Fibroblast of skin of left quadriceps (primary cell): ENCODE measurements around the gene TRIM71.
"Not testable (repeated sequence)": the region's sequence is repeated elsewhere in the genome, so short reads cannot be mapped to it uniquely, and the experiment has no call there.

Source experiments
- DNase-seq, 2 experiments: peaks; one replicate each; pipeline ENCODE4 v3.0.0-alpha.2; 2013; ENCODE audit warnings: low read depth in 2 of 2

The TRIM71 gene

DNA sequence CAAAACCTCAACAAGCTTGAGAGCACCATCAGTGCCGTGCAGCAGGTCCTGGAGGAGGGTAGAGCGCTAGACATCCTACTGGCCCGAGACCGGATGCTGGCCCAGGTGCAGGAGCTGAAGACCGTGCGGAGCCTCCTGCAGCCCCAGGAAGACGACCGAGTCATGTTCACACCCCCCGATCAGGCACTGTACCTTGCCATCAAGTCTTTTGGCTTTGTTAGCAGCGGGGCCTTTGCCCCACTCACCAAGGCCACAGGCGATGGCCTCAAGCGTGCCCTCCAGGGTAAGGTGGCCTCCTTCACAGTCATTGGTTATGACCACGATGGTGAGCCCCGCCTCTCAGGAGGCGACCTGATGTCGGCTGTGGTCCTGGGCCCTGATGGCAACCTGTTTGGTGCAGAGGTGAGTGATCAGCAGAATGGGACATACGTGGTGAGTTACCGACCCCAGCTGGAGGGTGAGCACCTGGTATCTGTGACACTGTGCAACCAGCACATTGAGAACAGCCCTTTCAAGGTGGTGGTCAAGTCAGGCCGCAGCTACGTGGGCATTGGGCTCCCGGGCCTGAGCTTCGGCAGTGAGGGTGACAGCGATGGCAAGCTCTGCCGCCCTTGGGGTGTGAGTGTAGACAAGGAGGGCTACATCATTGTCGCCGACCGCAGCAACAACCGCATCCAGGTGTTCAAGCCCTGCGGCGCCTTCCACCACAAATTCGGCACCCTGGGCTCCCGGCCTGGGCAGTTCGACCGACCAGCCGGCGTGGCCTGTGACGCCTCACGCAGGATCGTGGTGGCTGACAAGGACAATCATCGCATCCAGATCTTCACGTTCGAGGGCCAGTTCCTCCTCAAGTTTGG is 72.9 kb downstream of the TRIM71 start:
- DNase-seq, result no peak

DNA sequence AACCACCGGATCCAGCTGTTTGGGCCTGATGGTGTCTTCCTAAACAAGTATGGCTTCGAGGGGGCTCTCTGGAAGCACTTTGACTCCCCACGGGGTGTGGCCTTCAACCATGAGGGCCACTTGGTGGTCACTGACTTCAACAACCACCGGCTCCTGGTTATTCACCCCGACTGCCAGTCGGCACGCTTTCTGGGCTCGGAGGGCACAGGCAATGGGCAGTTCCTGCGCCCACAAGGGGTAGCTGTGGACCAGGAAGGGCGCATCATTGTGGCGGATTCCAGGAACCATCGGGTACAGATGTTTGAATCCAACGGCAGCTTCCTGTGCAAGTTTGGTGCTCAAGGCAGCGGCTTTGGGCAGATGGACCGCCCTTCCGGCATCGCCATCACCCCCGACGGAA is 73.6 kb downstream of the TRIM71 start:
- DNase-seq, result no peak

DNA sequence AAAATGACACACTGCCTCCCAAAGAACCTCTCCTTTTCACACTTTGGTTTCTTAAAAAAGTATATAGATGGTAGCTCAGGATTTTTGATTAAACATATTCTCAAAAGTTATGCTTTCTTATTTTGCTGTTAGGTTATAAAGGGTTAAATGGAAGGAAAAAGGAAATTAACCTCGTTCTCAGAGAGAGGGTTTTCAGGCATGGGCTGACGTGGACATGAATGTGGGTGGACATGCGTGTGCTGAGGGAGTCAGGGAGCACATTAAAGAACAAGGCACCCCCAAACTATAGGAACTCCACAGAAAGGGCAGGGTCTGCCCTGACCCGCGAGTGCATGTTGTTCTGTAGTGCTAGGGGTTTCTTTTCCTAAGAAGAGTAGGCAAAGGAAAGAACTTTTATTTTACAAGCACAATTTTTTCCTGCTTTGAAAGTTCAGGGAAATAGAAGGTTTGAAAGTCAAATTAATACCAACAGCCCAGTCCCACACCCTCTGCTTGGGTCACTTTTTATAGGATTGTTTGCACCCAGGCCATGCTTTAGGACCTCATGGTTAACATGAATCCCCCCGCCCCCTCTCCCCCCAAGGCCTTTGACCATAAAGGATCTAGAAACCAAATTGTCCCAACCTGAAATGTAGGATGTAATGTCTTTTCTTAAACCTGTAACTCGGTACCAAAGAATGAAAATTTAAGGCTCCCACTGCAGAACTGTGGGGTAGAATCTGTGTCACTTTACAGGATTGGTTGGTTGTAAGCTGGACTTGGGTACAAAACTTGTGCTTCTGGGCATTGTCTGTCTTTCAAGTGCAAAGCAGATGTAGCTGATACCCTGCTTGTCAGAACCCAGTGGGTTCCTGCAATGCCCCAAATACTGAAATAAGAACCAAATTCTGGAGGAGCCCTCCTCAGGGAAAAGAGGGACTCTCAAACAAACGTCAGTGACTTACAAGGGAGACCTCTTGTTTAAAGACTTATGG is 75.1 kb downstream of the TRIM71 start:
- no peak for DNase-seq

DNA sequence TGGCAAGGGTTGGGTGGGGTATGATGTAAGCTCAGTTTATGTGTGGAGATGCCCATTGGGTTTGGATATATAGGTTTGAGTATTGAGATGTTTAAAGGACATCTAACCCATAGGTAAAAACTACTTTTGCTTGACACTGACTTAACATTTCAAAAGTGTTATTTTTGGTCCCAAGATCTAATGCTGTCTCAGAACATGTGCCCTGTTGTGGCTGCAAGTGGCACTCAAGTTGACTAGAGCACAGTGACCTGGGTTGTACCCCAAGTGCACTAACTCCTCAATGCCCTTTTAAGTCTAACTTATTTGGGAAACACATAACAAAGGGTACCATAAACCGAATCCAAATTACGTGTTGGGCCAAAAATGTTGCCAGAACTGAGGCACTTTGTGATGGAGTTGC is 77.2 kb downstream of the TRIM71 start:
- DNase-seq, result no peak

DNA sequence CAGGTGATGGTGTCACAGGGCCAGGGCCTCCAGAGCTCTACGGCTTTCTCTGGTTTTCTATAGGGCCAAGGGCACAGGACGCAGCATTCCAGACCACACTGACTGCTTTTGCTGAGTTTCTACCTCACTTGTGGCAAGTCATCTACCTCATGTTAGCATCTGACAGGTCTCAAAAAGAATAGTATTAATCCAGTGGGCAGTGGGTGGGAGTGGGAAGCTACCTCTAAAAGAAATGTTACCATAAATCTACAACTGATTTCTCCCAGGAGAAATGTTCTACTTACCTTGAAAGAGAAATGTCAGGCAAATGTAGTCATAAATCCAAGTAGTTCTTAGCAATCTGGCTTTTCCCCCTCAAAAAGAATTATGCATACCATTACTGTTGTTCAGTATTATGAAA is 77.9 kb downstream of the TRIM71 start:
- DNase-seq, result no peak

DNA sequence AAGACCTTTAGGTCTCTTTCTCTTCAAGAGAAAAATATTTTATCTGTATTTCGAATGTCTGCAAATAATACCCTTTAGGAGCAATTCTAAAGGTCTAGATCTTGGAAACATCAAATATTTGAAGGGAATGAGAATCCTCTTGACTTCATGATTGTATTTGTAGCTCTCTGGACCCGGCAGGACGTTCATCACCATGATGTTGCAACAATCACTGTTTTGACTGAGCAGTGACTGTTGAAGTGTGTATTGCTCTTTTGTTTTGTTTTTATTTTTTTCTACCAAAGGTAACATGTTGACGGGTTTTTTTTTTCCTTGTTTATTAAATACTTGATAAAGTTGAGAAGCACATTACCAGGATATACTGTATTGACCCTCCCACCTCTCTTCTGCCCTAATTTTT is 78.3 kb downstream of the TRIM71 start:
- DNase-seq, result no peak

DNA sequence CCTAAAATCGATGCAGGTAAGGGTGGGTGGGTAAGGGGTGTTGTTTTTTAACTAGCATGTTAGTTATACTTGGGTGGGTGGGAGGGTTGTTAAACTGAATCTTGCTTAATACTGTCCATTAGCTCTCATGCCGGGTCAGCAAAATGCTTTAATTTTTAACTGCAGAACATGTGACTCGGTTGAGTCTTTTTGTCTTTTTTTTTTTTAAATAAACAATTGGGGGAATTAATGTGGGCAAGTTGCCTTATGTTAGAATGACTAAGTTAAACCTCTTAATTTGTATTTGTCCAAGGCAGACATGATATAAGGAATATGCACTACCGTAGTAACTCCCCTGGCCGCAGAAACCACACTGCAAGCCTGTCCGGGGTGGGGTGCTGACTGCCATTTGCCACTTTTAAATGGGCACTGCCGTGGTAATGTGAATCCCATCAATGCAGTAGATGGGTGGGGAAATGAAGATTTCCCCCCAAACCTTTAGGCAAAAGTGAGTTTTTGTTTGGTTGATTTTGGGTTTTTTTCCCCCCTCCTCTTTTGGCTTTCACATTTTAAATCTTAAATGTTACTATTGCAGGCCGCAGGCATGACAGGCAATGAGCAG is 79.3 kb downstream of the TRIM71 start:
- no peak for DNase-seq

DNA sequence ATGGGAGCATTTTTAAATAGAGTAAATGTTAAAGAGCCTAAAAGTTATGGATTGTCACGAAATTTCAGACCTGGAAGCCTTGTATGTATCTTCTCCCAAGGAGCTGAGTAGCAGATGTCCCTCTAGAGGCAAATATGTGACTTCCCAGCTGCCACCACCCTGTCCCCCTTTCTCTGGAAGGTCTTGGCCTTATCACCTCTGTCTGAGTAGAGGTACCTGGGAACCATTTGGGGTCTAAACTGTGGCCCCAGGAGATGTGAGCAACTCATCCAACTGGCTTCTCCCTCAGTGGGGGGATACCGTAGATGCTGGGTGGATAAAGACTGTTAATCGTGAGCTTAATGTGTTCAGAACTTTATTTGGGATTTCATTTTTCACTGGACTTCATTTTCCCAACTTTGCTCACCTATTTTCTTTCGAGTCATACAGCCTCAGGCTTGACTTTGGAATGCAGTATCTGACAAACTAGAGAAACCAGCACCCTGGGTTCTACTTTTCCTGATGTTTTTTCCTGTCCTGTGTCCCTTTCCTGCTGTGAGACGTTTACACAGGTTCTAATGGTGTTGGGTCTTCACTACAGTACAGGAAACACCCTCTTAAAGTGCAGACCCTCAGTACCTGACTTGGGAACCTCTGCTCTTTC is 80.3 kb downstream of the TRIM71 start:
- no peak for DNase-seq

DNA sequence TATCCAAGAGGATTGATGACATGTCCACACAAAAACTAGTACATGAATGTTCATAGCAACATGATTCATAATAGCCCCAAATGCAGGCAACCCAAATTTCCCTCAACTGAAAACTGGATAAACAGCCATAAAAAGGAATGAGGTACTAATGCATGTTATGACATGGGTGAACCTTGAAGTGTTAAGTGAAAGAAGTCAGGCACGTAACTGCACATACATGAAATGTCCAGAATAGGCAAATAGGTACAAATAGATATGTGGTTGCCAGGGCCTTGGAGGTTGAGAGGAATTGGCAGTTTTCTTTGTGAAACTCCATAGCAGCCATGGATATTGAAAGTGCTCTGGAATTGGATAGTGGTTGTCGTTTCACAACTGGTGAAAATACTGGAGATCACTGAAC is 81.5 kb downstream of the TRIM71 start:
- no peak for DNase-seq

DNA sequence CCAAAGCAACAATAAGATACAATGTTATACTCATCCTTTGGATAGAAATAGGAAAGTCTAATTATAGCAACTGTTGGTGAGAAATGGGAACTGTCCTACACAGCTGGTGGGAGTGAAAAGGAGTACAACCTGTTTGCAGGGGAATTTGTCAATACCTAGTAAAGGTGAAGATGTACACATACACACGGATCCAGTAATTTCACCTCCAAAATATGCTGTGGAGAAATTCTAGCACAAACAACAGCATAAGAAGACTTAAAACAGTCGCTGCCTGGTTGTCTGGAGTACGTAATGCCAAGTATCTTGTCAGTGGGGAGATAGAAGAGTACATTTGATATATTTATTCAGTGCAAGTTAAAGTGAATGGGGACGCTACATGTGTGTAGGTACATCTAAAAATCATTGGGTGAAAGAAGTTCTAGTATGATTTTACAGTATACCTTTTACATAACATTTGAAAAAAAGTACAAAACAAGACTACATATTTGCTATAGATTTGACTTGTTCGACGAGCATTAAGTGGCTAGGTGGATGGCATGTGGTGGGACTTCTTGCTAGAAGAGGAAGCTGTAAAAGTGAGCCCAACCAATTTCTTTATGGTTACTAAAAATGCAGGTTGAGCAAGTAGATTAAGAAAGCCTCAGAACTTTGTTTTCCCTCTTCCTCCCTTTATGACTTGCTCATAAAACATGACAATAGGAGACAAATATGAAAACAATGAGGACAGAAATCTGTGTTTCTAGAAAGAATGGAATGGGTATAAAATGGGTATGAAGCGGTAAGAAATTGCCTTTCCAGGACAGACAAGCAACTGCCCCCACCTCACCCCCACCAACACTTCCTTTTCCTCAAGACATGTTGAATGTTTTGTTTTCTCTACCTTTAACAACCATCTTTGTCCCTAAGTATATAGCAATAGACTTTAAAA is 83.5 kb downstream of the TRIM71 start:
- no peak for DNase-seq

DNA sequence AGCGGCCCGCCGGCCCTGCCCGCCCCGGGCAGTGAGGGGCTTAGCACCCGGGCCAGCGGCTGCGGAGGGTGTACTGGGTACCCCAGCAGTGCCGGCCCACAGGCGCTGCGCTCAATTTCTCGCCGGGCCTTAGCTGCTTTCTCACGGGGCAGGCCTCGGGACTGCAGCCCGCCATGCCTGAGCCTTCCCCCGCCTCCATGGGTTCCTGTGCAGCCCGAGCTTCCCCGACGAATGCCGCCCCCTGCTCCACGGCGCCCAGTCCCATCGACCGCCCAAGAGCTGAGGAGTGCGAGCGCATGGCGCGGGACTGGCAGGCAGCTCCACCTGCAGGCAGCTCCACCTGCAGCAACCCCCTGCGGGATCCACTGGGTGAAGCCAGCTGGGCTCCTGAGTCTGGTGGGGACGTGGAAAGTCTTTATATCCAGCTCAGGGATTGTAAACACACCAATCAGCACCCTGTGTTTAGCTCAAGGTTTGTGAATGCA is 85.1 kb downstream of the TRIM71 start:
- DNase-seq, result not testable (repeated sequence)

DNA sequence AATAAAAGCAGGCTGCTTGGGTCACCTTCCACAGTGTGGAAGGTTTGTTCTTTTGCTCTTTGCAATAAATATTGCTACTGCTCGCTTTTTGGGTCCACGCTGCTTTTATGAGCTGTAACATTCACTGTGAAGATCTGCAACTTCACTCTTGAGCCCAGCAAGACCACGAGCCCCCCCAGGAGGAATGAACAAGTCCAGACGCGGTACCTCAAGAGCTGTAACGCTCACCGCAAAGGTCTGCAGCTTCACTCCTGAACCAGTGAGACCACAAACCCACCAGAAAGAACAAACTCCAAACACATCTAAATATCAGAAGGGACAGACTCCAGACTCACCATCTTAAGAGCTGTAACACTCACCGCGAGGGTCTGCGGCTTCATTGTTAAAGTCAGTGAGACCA is 86.2 kb downstream of the TRIM71 start:
- no peak for DNase-seq

DNA sequence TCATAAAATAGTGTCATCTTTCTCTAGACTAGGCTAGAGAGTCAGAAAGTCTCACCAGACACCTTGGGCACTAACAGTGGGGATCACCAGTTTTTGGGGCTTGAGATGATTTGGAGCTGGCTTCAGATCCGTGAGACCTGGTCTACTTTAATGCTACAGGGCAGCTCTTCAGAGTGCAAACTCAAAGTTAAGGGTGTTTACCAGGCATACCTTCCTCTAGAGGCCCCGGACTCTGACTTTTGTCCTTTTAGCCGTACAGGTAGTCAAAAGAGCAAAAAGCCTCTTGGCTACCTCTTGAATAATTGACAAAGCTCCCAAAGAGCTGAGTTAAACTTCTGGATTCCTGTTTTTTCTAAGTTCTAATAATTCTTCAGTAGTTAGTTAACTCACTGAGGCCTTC is 92.2 kb downstream of the TRIM71 start:
- no peak for DNase-seq

DNA sequence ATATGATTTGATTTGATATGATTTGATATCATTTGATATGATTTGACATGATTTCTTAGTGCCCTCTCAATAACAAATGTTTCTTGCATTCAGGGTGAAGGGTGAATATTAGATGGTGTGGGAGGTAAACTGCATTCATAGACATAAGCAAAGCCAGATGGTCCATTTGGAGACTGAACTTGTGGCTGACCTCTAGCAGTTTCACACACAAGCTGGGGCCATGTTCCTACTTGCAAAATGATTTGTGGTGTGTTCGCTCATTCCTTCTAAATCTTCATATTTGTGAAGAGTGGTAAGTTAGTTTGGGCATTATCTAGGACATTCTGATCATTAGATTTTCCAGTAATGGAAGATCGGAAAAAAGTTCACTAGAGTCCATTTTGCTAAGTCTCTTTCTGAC is 93.2 kb downstream of the TRIM71 start:
- DNase-seq, result no peak

DNA sequence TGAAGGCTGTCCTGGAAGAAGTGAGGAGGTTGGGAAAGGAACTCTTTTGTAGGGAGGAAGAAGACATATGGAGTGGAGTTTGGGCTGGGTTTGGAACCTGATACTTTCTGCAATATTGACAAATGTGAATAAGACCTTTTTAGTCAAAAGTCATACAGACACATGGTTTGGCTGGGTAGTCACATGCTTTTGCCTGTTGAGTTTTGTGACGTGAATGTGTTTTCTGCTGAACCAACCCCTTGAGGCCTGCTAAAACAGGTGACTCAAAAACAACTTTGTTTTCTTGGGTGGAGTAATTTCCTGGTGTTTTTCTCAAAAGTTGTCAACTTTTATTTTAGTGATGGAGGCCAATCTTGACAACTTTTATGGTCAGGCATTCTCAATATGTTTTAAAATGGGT is 94.2 kb downstream of the TRIM71 start:
- no peak for DNase-seq

DNA sequence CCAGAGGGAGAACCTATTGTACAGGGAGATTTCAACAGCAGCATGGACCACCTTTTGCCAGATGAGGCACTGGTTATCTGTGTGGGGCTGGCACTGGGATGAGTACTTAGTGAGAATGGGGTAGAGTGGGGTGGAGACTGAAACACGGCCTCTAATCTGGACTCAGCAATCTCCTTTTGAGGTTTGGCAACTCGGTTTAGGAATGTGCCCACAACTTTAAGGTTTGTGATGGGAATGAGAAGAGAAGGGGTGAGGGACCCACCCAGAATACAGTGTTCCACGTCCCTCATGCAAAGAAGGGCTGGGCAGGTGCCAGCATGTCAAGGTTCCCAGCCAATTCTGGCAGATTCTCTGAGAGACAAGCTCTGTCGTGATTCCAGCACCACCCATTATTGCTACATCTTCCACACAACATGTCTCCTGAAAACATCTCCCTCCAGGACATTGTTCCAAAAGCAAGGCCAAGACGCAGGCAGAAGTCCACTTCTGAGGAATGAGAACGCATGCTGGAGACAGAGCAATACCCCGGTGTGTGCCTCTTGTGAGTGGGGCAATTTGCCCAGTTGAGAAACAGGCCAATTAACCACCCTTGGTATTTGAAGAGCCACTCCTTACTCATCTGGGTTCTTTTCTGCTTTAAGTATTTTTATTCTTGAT is 96.1 kb downstream of the TRIM71 start:
- no peak for DNase-seq

DNA sequence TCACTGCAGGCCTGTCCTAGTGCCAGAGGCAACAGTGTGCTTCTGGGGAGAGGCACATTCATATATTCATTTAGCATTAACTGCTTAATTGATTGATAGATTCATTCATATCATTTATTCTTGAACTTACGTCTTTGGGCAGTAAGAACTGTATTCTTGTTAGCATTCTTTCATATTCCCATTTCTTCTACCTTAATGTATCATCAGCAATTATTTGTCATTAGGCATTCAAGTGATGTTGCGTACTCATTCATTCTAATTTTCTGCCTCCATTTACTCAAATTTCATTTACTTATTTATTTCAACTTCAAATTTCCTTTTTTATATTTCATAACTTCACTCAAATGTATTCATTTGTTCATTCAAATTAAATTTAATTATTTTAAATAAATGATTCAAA is 102.1 kb downstream of the TRIM71 start:
- DNase-seq, result no peak

DNA sequence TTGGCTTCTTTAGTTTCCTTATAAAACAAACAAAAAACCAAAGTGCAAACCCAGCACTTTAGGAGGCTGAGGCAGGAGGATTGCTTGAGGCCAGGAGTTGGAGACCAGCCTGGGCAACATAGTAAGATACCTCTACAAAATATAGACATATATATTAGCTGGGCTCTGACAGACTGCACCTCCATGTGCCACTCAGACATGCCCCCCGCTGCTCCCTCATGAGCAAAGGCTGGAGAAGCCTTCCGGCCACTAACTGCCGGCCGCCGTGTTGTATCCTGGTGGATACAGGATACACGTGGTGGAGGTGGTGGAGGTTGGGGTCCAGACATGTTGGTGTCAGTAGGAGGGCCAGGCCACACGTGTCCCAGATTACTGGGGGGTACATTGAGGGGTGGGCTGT is 104.3 kb downstream of the TRIM71 start:
- DNase-seq, result no peak

DNA sequence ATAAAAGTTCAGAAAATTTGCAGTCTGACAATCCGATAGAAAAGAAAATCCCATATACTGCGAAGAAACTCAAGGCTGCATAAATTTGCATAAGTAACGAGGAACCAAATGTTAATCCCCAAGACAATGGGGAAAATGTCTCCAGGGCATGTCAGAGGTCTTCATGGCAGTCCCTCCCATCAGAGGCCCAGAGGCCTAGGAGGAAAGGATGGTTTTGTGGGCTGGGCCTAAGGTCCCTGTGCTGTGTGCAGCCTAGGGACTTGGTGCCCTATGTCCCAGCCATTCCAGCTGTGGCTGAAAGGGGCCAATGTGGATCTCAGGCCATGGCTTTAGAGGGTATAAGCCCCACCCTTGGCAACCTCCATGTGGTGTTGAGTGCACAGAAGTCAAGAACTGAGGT is 112.4 kb downstream of the TRIM71 start:
- no peak for DNase-seq

DNA sequence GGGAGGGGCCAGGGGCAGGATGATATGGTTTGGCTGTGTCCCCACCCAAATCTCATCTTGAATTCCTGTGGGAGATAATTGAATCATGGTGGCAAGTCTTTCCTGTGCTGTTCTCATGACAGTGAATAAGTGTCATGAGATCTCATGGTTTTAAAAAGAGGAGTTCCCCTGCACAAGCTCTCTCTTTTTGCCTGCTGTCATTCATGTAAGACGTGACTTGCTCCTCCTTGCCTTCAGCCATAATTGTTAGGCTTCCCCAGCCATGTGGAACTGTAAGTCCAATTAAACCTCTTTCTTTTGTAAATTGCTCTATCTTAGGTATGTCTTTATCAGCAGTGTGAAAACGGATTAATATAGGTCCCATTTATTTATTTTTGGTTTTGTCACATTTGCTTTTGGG is 113.5 kb downstream of the TRIM71 start:
- DNase-seq, result not testable (repeated sequence)
